Endothelial cell (in vitro differentiated cells): Measurements from ENCODE around the gene RABGAP1. TPM values are rescaled to one million over a fixed set of nuclear protein-coding genes. Genes with fewer than 3 reads are reported as not detected.

Source experiments
- DNase-seq: peaks from one replicate; pipeline ENCODE4 v3.0.0; 2021; ENCODE audit warnings: low spot score
- H3K27ac Mint-ChIP-seq: one replicate; pipeline ENCODE4 v1.8.0; 2021; ENCODE audit warnings: mixed read lengths, inconsistent platforms; ENCODE audit not compliant: unreplicated experiment
- H3K27me3 Mint-ChIP-seq: one replicate; pipeline ENCODE4 v1.8.0; 2021; ENCODE audit warnings: mild to moderate bottlenecking, moderate library complexity, mixed read lengths, inconsistent platforms; ENCODE audit not compliant: unreplicated experiment
- H3K36me3 Mint-ChIP-seq: one replicate; pipeline ENCODE4 v1.8.0; 2021; ENCODE audit warnings: mild to moderate bottlenecking, low read depth, mixed read lengths, inconsistent platforms; ENCODE audit not compliant: unreplicated experiment
- H3K4me1 Mint-ChIP-seq: one replicate; pipeline ENCODE4 v1.8.0; 2021; ENCODE audit warnings: mild to moderate bottlenecking, mixed read lengths, inconsistent platforms; ENCODE audit not compliant: unreplicated experiment
- H3K4me3 Mint-ChIP-seq: one replicate; pipeline ENCODE4 v1.8.0; 2021; ENCODE audit warnings: mild to moderate bottlenecking, mixed read lengths, inconsistent platforms; ENCODE audit not compliant: unreplicated experiment
- H3K9me3 Mint-ChIP-seq: one replicate; pipeline ENCODE4 v1.8.0; 2021; ENCODE audit warnings: mixed read lengths, inconsistent platforms; ENCODE audit not compliant: unreplicated experiment
- CTCF ChIP-seq: fragments of 200-600 bp; sonication (generic); IDR thresholded peaks from one replicate; pipeline ENCODE4 v1.5.0; 2021; ENCODE audit warnings: antibody characterized with exemption; ENCODE audit not compliant: unreplicated experiment
- total RNA-seq: library from RNA; stranded (reverse); fragmentation: NEBNext Ultra II Directional; extraction: Animal tissue kit (Norgen Biotek cat#: 25700); gene quantifications from one replicate; pipeline ENCODE4 v1.2.1, GENCODE V29; 2021; ENCODE audit not compliant: unreplicated experiment

Gene RABGAP1
- total RNA-seq, 1 donor from 2014 or later: 58.2 TPM

DNA sequence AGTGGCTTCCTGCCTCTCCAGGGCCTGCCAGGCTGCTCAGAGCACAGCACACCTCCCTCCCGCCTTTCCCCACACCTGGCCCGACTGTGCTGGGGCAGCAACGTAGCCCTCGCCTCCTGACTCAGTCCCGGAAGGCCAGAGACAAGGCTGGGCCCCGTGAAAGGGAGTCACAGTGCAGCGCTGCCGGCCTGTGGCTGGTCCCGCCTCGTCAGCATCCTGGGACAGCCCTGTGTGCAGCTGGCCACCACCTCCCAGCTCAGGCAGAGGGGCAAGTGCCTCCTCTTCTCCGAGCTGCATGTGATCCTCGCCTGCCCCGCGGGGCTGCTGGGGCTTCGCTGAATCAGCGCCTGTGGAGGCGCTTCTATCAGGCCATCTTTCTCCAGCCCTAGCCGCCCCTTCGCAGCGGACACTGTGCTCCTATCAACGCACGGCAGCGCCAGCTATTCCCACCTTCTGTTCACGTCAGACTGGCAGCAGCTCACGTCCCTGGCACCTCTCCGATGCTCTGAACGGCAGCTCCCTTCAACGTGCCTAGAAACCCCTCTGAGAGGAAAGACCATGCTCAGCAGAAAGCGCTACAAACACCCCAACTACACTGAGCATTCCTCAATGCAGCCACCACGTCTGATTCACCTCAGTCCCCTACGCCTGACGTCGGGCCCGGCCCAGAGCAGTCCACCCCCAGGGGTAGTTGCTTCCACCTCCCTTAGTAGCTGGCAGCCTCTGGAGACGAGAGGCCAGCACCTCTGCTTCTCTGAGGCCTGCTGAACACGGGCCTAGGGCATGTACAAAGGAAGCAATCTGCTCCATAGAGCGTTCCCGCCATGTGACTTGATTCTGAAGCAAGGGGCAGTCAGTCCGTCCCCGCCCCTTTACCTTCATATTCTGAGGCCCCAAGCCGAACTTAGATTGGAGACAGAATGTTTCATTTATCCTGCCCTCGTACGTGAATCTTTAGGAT, 171.5 kb downstream of the RABGAP1 start:
- Mint-ChIP-seq H3K36me3 (peaks cover 40% of the 10 kb centered on the region), H3K4me1 (peaks cover 4% of the 10 kb centered on the region), H3K27me3 (peaks cover 24% of the 10 kb centered on the region), H3K4me3 (no peak overlapping the region), H3K9me3 (no peaks in the 10 kb centered on the region), H3K27ac (peak overlapping the region; percentile 48)
- no peak for DNase-seq
- no peak for TF ChIP-seq CTCF

GRCh38 chr9:123113185-123113584, 172.4 kb downstream of the RABGAP1 start:
- H3K4me1 Mint-ChIP-seq: peaks cover 4% of the 10 kb centered on the region
- H3K9me3 Mint-ChIP-seq: no peaks in the 10 kb centered on the region

GRCh38 chr9:123115146-123115913, 174.5 kb downstream of the RABGAP1 start:
- Mint-ChIP-seq H3K27me3 (peaks cover 15% of the 10 kb centered on the region), H3K4me3 (no peak overlapping the region), H3K4me1 (peaks cover 4% of the 10 kb centered on the region), H3K27ac (no peak overlapping the region), H3K9me3 (no peaks in the 10 kb centered on the region), H3K36me3 (peaks cover 27% of the 10 kb centered on the region)
- no peak for DNase-seq
- no peak for TF ChIP-seq CTCF

More at GRCh38 chr9:123113185-123113584, 172.4 kb downstream of the RABGAP1 start:
- no peak for DNase-seq
- no peak for TF ChIP-seq CTCF
- peak overlapping the region; percentile 27 for H3K27ac Mint-ChIP-seq
- H3K36me3 Mint-ChIP-seq: peaks cover 31% of the 10 kb centered on the region
- peaks cover 16% of the 10 kb centered on the region for H3K27me3 Mint-ChIP-seq
- no peak overlapping the region for H3K4me3 Mint-ChIP-seq

- no peak for DNase-seq
- H3K36me3 Mint-ChIP-seq: peaks cover 22% of the 10 kb centered on the region
- no peak for TF ChIP-seq CTCF
- H3K4me3 Mint-ChIP-seq: peak overlapping the region; percentile 22
- no peak overlapping the region for H3K27ac Mint-ChIP-seq
- peaks cover 8% of the 10 kb centered on the region for H3K27me3 Mint-ChIP-seq
- no peaks in the 10 kb centered on the region for H3K9me3 Mint-ChIP-seq
- peaks cover 4% of the 10 kb centered on the region for H3K4me1 Mint-ChIP-seq
Observed at GRCh38 chr9:123116036-123116435, 175.2 kb downstream of the RABGAP1 start.
